Large intestine (tissue), 3 donors: Measurements from ENCODE around the gene KIF26B. TPM values are rescaled to one million over a fixed set of nuclear protein-coding genes. Genes with fewer than 3 reads are reported as not detected.

Experiments
- DNase-seq, 2 donors: peaks; one replicate each; pipeline versions ENCODE4 v3.0.0 to v3.0.0-alpha.2; 2013
- H3K27ac ChIP-seq: one replicate; pipeline ENCODE4 v1.5.1; 2013; ENCODE audit warnings: low read length
- H3K27me3 ChIP-seq: 2 replicates; pipeline ENCODE4 v1.6.1; 2013; ENCODE audit warnings: low read length; ENCODE audit not compliant: control insufficient read depth, insufficient read depth
- H3K36me3 ChIP-seq: 2 replicates; pipeline ENCODE4 v1.6.1; 2013; ENCODE audit warnings: low read length; ENCODE audit not compliant: control insufficient read depth, insufficient read depth
- H3K4me1 ChIP-seq: one replicate; pipeline ENCODE4 v1.6.1; 2013; ENCODE audit warnings: low read length; ENCODE audit not compliant: control insufficient read depth, insufficient read depth
- H3K4me3 ChIP-seq: one replicate; pipeline ENCODE4 v1.5.1; 2013; ENCODE audit warnings: low read length
- H3K9me3 ChIP-seq: one replicate; pipeline ENCODE4 v1.6.1; 2013; ENCODE audit warnings: mild to moderate bottlenecking, low read depth, low read length, moderate library complexity; ENCODE audit not compliant: control insufficient read depth
- WGBS: methylation state at CpG from one replicate; pipeline ENCODE4 v1.1.5; 2013; ENCODE audit warnings: low lambda C conversion rate; ENCODE audit not compliant: insufficient coverage; 5-methylcytosine and 5-hydroxymethylcytosine counted together
- polyA plus RNA-seq: library from polyadenylated mRNA; unstranded; fragments of 120-200 nt; gene quantifications from one replicate; pipeline ENCODE4 v1.2.1, GENCODE V29; 2013

Gene KIF26B
- polyA plus RNA-seq, 1 donor, result 3.9 TPM

- Histone ChIP-seq H3K4me3 (no peak overlapping the region), H3K4me1 (no peaks in the 10 kb centered on the region), H3K9me3 (no peaks in the 10 kb centered on the region), H3K27me3 (no peaks in the 10 kb centered on the region), H3K27ac (no peak overlapping the region), H3K36me3 (no peaks in the 10 kb centered on the region)
- DNase-seq, result no peak
- WGBS, result no CpG with 5 or more reads among the region's 7 CpGs
These were observed 14.6 kb downstream of the KIF26B start for GRCh38 chr1:245169376-245169775.

GRCh38 chr1:245172026-245172425, 17.2 kb downstream of the KIF26B start:
- H3K27me3 ChIP-seq, result no peaks in the 10 kb centered on the region
- H3K9me3 ChIP-seq, result no peaks in the 10 kb centered on the region
- H3K4me1 ChIP-seq, result no peaks in the 10 kb centered on the region
- no peak overlapping the region for H3K4me3 ChIP-seq
- no peak overlapping the region for H3K27ac ChIP-seq
- WGBS, result no CpG with 5 or more reads among the region's 7 CpGs
- DNase-seq, result no peak
- H3K36me3 ChIP-seq, result no peaks in the 10 kb centered on the region

GRCh38 chr1:245172829-245173228, 18.0 kb downstream of the KIF26B start:
- Histone ChIP-seq H3K9me3 (no peaks in the 10 kb centered on the region), H3K4me1 (no peaks in the 10 kb centered on the region), H3K27ac (no peak overlapping the region), H3K27me3 (no peaks in the 10 kb centered on the region), H3K36me3 (no peaks in the 10 kb centered on the region), H3K4me3 (no peak overlapping the region)
- WGBS, result 100% methylated on average over 1 of the region's 2 CpGs
- no peak for DNase-seq

GRCh38 chr1:245173446-245174211, 18.8 kb downstream of the KIF26B start:
- DNase-seq, result peak in 1 of 2 donors; percentile 12
- H3K36me3 ChIP-seq, result no peaks in the 10 kb centered on the region
- no peaks in the 10 kb centered on the region for H3K27me3 ChIP-seq
- no peak overlapping the region for H3K4me3 ChIP-seq
- 33% methylated on average over 1 of the region's 21 CpGs for WGBS
- H3K4me1 ChIP-seq, result no peaks in the 10 kb centered on the region
- H3K9me3 ChIP-seq, result no peaks in the 10 kb centered on the region
- no peak overlapping the region for H3K27ac ChIP-seq

GRCh38 chr1:245177071-245177900, 22.5 kb downstream of the KIF26B start:
- H3K9me3 ChIP-seq, result no peaks in the 10 kb centered on the region
- no CpG with 5 or more reads among the region's 10 CpGs for WGBS
- H3K27ac ChIP-seq, result no peak overlapping the region
- H3K36me3 ChIP-seq, result no peaks in the 10 kb centered on the region
- DNase-seq, result peak; percentile 29 to 41
- no peaks in the 10 kb centered on the region for H3K27me3 ChIP-seq
- no peak overlapping the region for H3K4me3 ChIP-seq
- no peaks in the 10 kb centered on the region for H3K4me1 ChIP-seq

GRCh38 chr1:245179706-245180105, 24.9 kb downstream of the KIF26B start:
- Histone ChIP-seq H3K27ac (no peak overlapping the region), H3K9me3 (no peaks in the 10 kb centered on the region), H3K27me3 (no peaks in the 10 kb centered on the region), H3K4me3 (no peak overlapping the region), H3K36me3 (no peaks in the 10 kb centered on the region), H3K4me1 (no peaks in the 10 kb centered on the region)
- WGBS, result 80% methylated on average over 1 of the region's 9 CpGs
- DNase-seq, result no peak

- H3K27ac ChIP-seq, result no peak overlapping the region
- DNase-seq, result no peak
- H3K9me3 ChIP-seq, result no peaks in the 10 kb centered on the region
- H3K27me3 ChIP-seq, result no peaks in the 10 kb centered on the region
- 100% methylated on average over 1 of the region's 6 CpGs for WGBS
- no peaks in the 10 kb centered on the region for H3K4me1 ChIP-seq
- H3K4me3 ChIP-seq, result no peak overlapping the region
- no peaks in the 10 kb centered on the region for H3K36me3 ChIP-seq
These were observed 25.8 kb downstream of the KIF26B start for GRCh38 chr1:245180496-245181157.

- no peak for DNase-seq
- Histone ChIP-seq H3K36me3 (no peaks in the 10 kb centered on the region), H3K4me3 (no peak overlapping the region), H3K27ac (no peak overlapping the region), H3K27me3 (no peaks in the 10 kb centered on the region), H3K9me3 (no peaks in the 10 kb centered on the region), H3K4me1 (no peaks in the 10 kb centered on the region)
- 20% methylated on average over 1 of the region's 7 CpGs for WGBS
These were observed 26.4 kb downstream of the KIF26B start for GRCh38 chr1:245181158-245181517.

GRCh38 chr1:245182028-245182427, 27.2 kb downstream of the KIF26B start:
- Histone ChIP-seq H3K27me3 (no peaks in the 10 kb centered on the region), H3K36me3 (no peaks in the 10 kb centered on the region), H3K4me1 (no peaks in the 10 kb centered on the region), H3K27ac (no peak overlapping the region), H3K4me3 (no peak overlapping the region), H3K9me3 (no peaks in the 10 kb centered on the region)
- no peak for DNase-seq
- WGBS, result 92% methylated on average over 2 of the region's 2 CpGs

- H3K36me3 ChIP-seq, result no peaks in the 10 kb centered on the region
- H3K27ac ChIP-seq, result no peak overlapping the region
- no peaks in the 10 kb centered on the region for H3K9me3 ChIP-seq
- no peak for DNase-seq
- H3K4me1 ChIP-seq, result no peaks in the 10 kb centered on the region
- no peaks in the 10 kb centered on the region for H3K27me3 ChIP-seq
- no peak overlapping the region for H3K4me3 ChIP-seq
- no CpG with 5 or more reads among the region's 3 CpGs for WGBS
These were observed 28.6 kb downstream of the KIF26B start for GRCh38 chr1:245183429-245183828.
